HL-60 (cell line): ENCODE measurements around the gene CYP21A2.

ENCODE experiments used
- CTCF ChIP-seq: IDR thresholded peaks from one replicate; pipeline ENCODE4 v1.5.1; 2011; ENCODE audit warnings: low read length, control low read depth, inconsistent platforms; ENCODE audit not compliant: insufficient read depth
- GABPA ChIP-seq: IDR thresholded peaks from 2 replicates; pipeline ENCODE4 v1.6.1; 2012; ENCODE audit warnings: low read depth
- POLR2AphosphoS5 ChIP-seq: IDR thresholded peaks from 2 replicates; pipeline ENCODE4 v1.6.1; 2012; ENCODE audit warnings: low read depth
- SPI1 ChIP-seq: IDR thresholded peaks from 2 replicates; pipeline ENCODE4 v1.6.1; 2012; ENCODE audit warnings: low read depth, mild to moderate bottlenecking, borderline replicate concordance

- no peak for TF ChIP-seq CTCF
- TF ChIP-seq POLR2AphosphoS5, result no peak
- TF ChIP-seq SPI1, result no peak
- no peak for TF ChIP-seq GABPA
Measured at GRCh38 chr6:32074996-32075532, 36.8 kb downstream of the CYP21A2 start.
